SU-DHL-6 (cell line): Measurements from ENCODE around the gene NOC2L.
"Not testable (repeated sequence)": the region's sequence is repeated elsewhere in the genome, so short reads cannot be mapped to it uniquely, and the experiment has no call there.

Experiments used
- H2AFZ ChIP-seq: fragments of 200-600 bp; sonication (generic); 2 replicates; pipeline ENCODE4 v1.6.1; 2014; ENCODE audit warnings: low read depth, mild to moderate bottlenecking, moderate library complexity, mixed read lengths, antibody characterized with exemption, low read length; ENCODE audit not compliant: severe bottlenecking
- H3F3A ChIP-seq: fragments of 200-600 bp; shearing (Covaris generic); 2 replicates; pipeline ENCODE4 v1.6.0; 2016; ENCODE audit warnings: antibody characterized with exemption, mild to moderate bottlenecking; ENCODE audit not compliant: insufficient read depth
- H3K27ac ChIP-seq: fragments of 200-600 bp; sonication (generic); 2 replicates; pipeline ENCODE4 v1.5.1; 2016; ENCODE audit warnings: low read depth, mild to moderate bottlenecking, low read length, moderate library complexity, mixed read lengths
- H3K27me3 ChIP-seq: fragments of 200-600 bp; sonication (generic), shearing (Covaris generic); 2 replicates; pipeline ENCODE4 v1.6.0; 2014; ENCODE audit warnings: mild to moderate bottlenecking, low read length
- H3K36me3 ChIP-seq: fragments of 200-600 bp; sonication (generic); 2 replicates; pipeline ENCODE4 v1.6.1; 2014; ENCODE audit warnings: mild to moderate bottlenecking, low read length, mixed read lengths
- H3K4me2 ChIP-seq: fragments of 300-600, 200-600 bp; shearing (Covaris generic), sonication (generic); 2 replicates; pipeline ENCODE4 v1.6.0; 2014; ENCODE audit warnings: low read length, low read depth, mild to moderate bottlenecking; ENCODE audit not compliant: poor library complexity, severe bottlenecking
- H3K4me3 ChIP-seq: fragments of 200-600 bp; sonication (generic); 2 replicates; pipeline ENCODE4 v1.5.1; 2014; ENCODE audit warnings: antibody characterized with exemption, low read length, mild to moderate bottlenecking, mixed read lengths; ENCODE audit not compliant: insufficient read depth, poor library complexity, severe bottlenecking
- H3K79me2 ChIP-seq: fragments of 200-600 bp; sonication (generic); 2 replicates; pipeline ENCODE4 v1.6.1; 2014; ENCODE audit warnings: mild to moderate bottlenecking, low read length, moderate library complexity; ENCODE audit not compliant: insufficient read depth
- H3K9ac ChIP-seq: fragments of 200-600 bp; sonication (generic); 2 replicates; pipeline ENCODE4 v1.7.0; 2014; ENCODE audit warnings: mild to moderate bottlenecking, low read length
- H3K9me2 ChIP-seq: fragments of 200-600 bp; sonication (generic); replicated peaks from 2 replicates; pipeline ENCODE4 v1.6.1; 2014; ENCODE audit warnings: low read length; ENCODE audit not compliant: insufficient read depth
- H3K9me3 ChIP-seq: fragments of 200-600 bp; sonication (generic); 2 replicates; pipeline ENCODE4 v1.6.1; 2014; ENCODE audit warnings: low read length, mixed read lengths; ENCODE audit not compliant: insufficient read depth
- H4K20me1 ChIP-seq: fragments of 200-600 bp; sonication (generic); 2 replicates; pipeline ENCODE4 v1.6.1; 2014; ENCODE audit warnings: low read depth, mild to moderate bottlenecking, antibody characterized with exemption, low read length, moderate library complexity, mixed read lengths
- CTCF ChIP-seq: fragments of 200-600 bp; sonication (generic); IDR thresholded peaks from one replicate; pipeline ENCODE4 v1.5.1; 2017; ENCODE audit warnings: antibody characterized with exemption, mild to moderate bottlenecking, low read length, moderate library complexity; ENCODE audit not compliant: insufficient read depth, poor library complexity, severe bottlenecking
- EZH2phosphoT487 ChIP-seq: fragments of 200-600 bp; sonication (generic), shearing (Covaris generic); conservative IDR thresholded peaks from 2 replicates; pipeline ENCODE4 v1.6.1; 2018; ENCODE audit warnings: mild to moderate bottlenecking, antibody characterized with exemption, low read length, moderate library complexity, mixed read lengths

NOC2L gene

GRCh38 chr1:997713-997992 is 38.6 kb upstream of the NOC2L start:
- Histone ChIP-seq H3K9me2 (no peaks in the 10 kb centered on the region), H3K9ac (no peak overlapping the region), H2AFZ (no peak overlapping the region), H3K9me3 (no peaks in the 10 kb centered on the region), H3K27me3 (no peaks in the 10 kb centered on the region), H4K20me1 (no peaks in the 10 kb centered on the region), H3K36me3 (no peaks in the 10 kb centered on the region), H3K27ac (no peak overlapping the region), H3K4me2 (no peak overlapping the region), H3K79me2 (no peaks in the 10 kb centered on the region), H3F3A (no peaks in the 10 kb centered on the region), H3K4me3 (no peak overlapping the region)
- no peak for TF ChIP-seq CTCF
- no peak for TF ChIP-seq EZH2phosphoT487

GRCh38 chr1:996851-997712 is 38.0 kb upstream of the NOC2L start:
- H3K36me3 ChIP-seq, result no peaks in the 10 kb centered on the region
- no peaks in the 10 kb centered on the region for H3K79me2 ChIP-seq
- no peak overlapping the region for H3K9ac ChIP-seq
- no peaks in the 10 kb centered on the region for H3K9me3 ChIP-seq
- no peak for TF ChIP-seq EZH2phosphoT487
- no peak for TF ChIP-seq CTCF
- H2AFZ ChIP-seq, result no peak overlapping the region
- H3K4me2 ChIP-seq, result no peak overlapping the region
- no peaks in the 10 kb centered on the region for H3K9me2 ChIP-seq
- H3K27ac ChIP-seq, result no peak overlapping the region
- no peaks in the 10 kb centered on the region for H4K20me1 ChIP-seq
- H3K4me3 ChIP-seq, result no peak overlapping the region
- no peaks in the 10 kb centered on the region for H3K27me3 ChIP-seq
- no peaks in the 10 kb centered on the region for H3F3A ChIP-seq

- Histone ChIP-seq H3K4me3 (no peak overlapping the region), H3K9me3 (no peaks in the 10 kb centered on the region), H3K79me2 (no peaks in the 10 kb centered on the region), H3K36me3 (no peaks in the 10 kb centered on the region), H3F3A (no peaks in the 10 kb centered on the region), H2AFZ (no peak overlapping the region), H3K27ac (no peak overlapping the region), H3K9ac (no peak overlapping the region), H3K9me2 (no peaks in the 10 kb centered on the region), H4K20me1 (no peaks in the 10 kb centered on the region), H3K4me2 (no peak overlapping the region), H3K27me3 (no peaks in the 10 kb centered on the region)
- no peak for TF ChIP-seq EZH2phosphoT487
- TF ChIP-seq CTCF, result no peak
Measured at GRCh38 chr1:995665-996633, 36.9 kb upstream of the NOC2L start.

GRCh38 chr1:994546-994945 is 35.5 kb upstream of the NOC2L start:
- H3K36me3 ChIP-seq, H3F3A ChIP-seq, H3K27ac ChIP-seq, H3K9ac ChIP-seq, H2AFZ ChIP-seq, H3K9me3 ChIP-seq, H4K20me1 ChIP-seq, H3K4me2 ChIP-seq, H3K27me3 ChIP-seq, H3K79me2 ChIP-seq, H3K4me3 ChIP-seq, H3K9me2 ChIP-seq: not testable (repeated sequence)
